H1 (cell line): ENCODE measurements around the gene STRIT1.

Source experiments
- BACH1 ChIP-seq: IDR thresholded peaks from 2 replicates; pipeline ENCODE4 v1.6.1; 2012; ENCODE audit warnings: low read length, improper control_type of control experiment
- CHD2 ChIP-seq: IDR thresholded peaks from 2 replicates; pipeline ENCODE4 v1.6.1; 2012; ENCODE audit warnings: low read length, improper control_type of control experiment
- CTBP2 ChIP-seq: IDR thresholded peaks from 2 replicates; pipeline ENCODE4 v1.7.0; 2011; ENCODE audit warnings: borderline replicate concordance, mild to moderate bottlenecking, moderate library complexity, mixed read lengths, low read length; ENCODE audit not compliant: insufficient read depth, insufficient read length
- CTCF ChIP-seq, 3 experiments: IDR thresholded peaks; 1 replicate in 2 of 3; 2 replicates in 1 of 3; pipeline versions ENCODE4 v1.5.1 to v1.6.1; 2011; ENCODE audit warnings: low read length in 3 of 3, mild to moderate bottlenecking in 3 of 3, inconsistent platforms in 2 of 3, low read depth in 1 of 3, moderate library complexity in 1 of 3; ENCODE audit not compliant: insufficient read depth in 1 of 3; ENCODE audit errors: control extremely low read depth in 1 of 3
- EP300 ChIP-seq, 2 experiments: IDR thresholded peaks; 1 replicate in 1 of 2; 2 replicates in 1 of 2; pipeline ENCODE4 v1.6.1; 2011 to 2012; ENCODE audit warnings: low read depth in 2 of 2, low read length in 2 of 2, mild to moderate bottlenecking in 2 of 2, borderline replicate concordance in 1 of 2, inconsistent platforms in 1 of 2, moderate library complexity in 1 of 2
- EZH2 ChIP-seq: fragments of 200-600 bp; sonication (generic); IDR thresholded peaks from 2 replicates; pipeline ENCODE4 v1.7.1; 2012; ENCODE audit warnings: low read depth, mild to moderate bottlenecking, moderate library complexity, low read length, inconsistent platforms; ENCODE audit not compliant: severe bottlenecking
- JUN ChIP-seq: IDR thresholded peaks from 2 replicates; pipeline ENCODE4 v1.6.1; 2011; ENCODE audit warnings: low read depth, mild to moderate bottlenecking, improper control_type of control experiment, low read length
- MAX ChIP-seq: IDR thresholded peaks from 2 replicates; pipeline ENCODE4 v1.6.1; 2012; ENCODE audit warnings: inconsistent platforms
- POLR2A ChIP-seq, 2 experiments: IDR thresholded peaks; 1 replicate in 1 of 2; 2 replicates in 1 of 2; pipeline ENCODE4 v1.6.1; 2011; ENCODE audit warnings: low read depth in 2 of 2, low read length in 2 of 2, mild to moderate bottlenecking in 2 of 2; ENCODE audit errors: control extremely low read depth in 1 of 2
- POLR2AphosphoS5 ChIP-seq: IDR thresholded peaks from 2 replicates; pipeline ENCODE4 v1.6.1; 2011; ENCODE audit warnings: low read depth, low read length
- SIX5 ChIP-seq: IDR thresholded peaks from 2 replicates; pipeline ENCODE4 v1.6.1; 2011; ENCODE audit warnings: mild to moderate bottlenecking, low read depth, low read length
- TBP ChIP-seq: IDR thresholded peaks from 2 replicates; pipeline ENCODE4 v1.6.1; 2011; ENCODE audit warnings: low read depth, low read length, improper control_type of control experiment
- USF2 ChIP-seq: IDR thresholded peaks from 2 replicates; pipeline ENCODE4 v1.6.1; 2011; ENCODE audit warnings: low read length, improper control_type of control experiment

GRCh38 chr3:155244699-155245098 lies 48.8 kb downstream of the STRIT1 start:
- TF ChIP-seq CTCF (IDR thresholded peaks at IDR 0.05; ENCODE audit: control extremely low read depth in 1 of 3, insufficient read depth in 1 of 3, low read depth in 1 of 3, low read length in 3 of 3) (no peak), JUN (no peak), BACH1 (no peak), SIX5 (no peak), POLR2A (IDR thresholded peaks at IDR 0.05; ENCODE audit: control extremely low read depth in 1 of 2, low read depth in 2 of 2, low read length in 2 of 2) (no peak), CHD2 (no peak), USF2 (no peak), TBP (no peak), CTBP2 (no peak), MAX (no peak), EP300 (IDR thresholded peaks at IDR 0.05; ENCODE audit: borderline replicate concordance in 1 of 2, low read depth in 2 of 2, low read length in 2 of 2) (no peak), POLR2AphosphoS5 (no peak), EZH2 (no peak)
